H9 (cell line): ENCODE data around the gene PTDSS2. TPM values are rescaled to one million over a fixed set of nuclear protein-coding genes. Genes with fewer than 3 reads are reported as not detected.
A peak's percentile ranks its signal among the peaks of the same experiment; 100 is the strongest.

Experiments used
- DNase-seq: peaks from one replicate; pipeline ENCODE4 v3.0.0-alpha.2; 2017
- H2AFZ ChIP-seq: one replicate; pipeline ENCODE4 v1.6.1; 2013; ENCODE audit warnings: mild to moderate bottlenecking, low read length, control low read depth, moderate library complexity
- H2AK5ac ChIP-seq: 2 replicates; pipeline ENCODE4 v1.6.1; 2013; ENCODE audit warnings: low read length, control low read depth, mixed read lengths; ENCODE audit not compliant: insufficient read length
- H2BK120ac ChIP-seq: one replicate; pipeline ENCODE4 v1.6.1; 2013; ENCODE audit warnings: low read depth, mild to moderate bottlenecking, low read length, control low read depth, inconsistent platforms; ENCODE audit not compliant: poor library complexity, severe bottlenecking
- H2BK12ac ChIP-seq: 2 replicates; pipeline ENCODE4 v1.6.1; 2013; ENCODE audit warnings: low read length, control low read depth, mixed read lengths, low read depth; ENCODE audit not compliant: insufficient read length
- H2BK15ac ChIP-seq: 2 replicates; pipeline ENCODE4 v1.6.1; 2013; ENCODE audit warnings: low read depth, low read length, control low read depth
- H2BK20ac ChIP-seq: one replicate; pipeline ENCODE4 v1.6.1; 2013; ENCODE audit warnings: low read depth, mild to moderate bottlenecking, low read length, control low read depth, inconsistent platforms; ENCODE audit not compliant: poor library complexity, severe bottlenecking
- H2BK5ac ChIP-seq: 2 replicates; pipeline ENCODE4 v1.6.1; 2013; ENCODE audit warnings: low read length, control low read depth, mixed read lengths; ENCODE audit not compliant: insufficient read length
- H3K14ac ChIP-seq: 2 replicates; pipeline ENCODE4 v1.6.1; 2013; ENCODE audit warnings: low read length, control low read depth; ENCODE audit not compliant: insufficient read depth
- H3K18ac ChIP-seq: 2 replicates; pipeline ENCODE4 v1.6.1; 2013; ENCODE audit warnings: low read depth, mild to moderate bottlenecking, mixed read lengths, low read length, control low read depth; ENCODE audit not compliant: insufficient read length
- H3K23ac ChIP-seq: 2 replicates; pipeline ENCODE4 v1.6.1; 2013; ENCODE audit warnings: low read length, control low read depth, mixed read lengths, low read depth; ENCODE audit not compliant: insufficient read length
- H3K23me2 ChIP-seq: 2 replicates; pipeline ENCODE4 v1.6.1; 2013; ENCODE audit warnings: low read depth, mild to moderate bottlenecking, mixed read lengths, low read length, control low read depth; ENCODE audit not compliant: insufficient read length, poor library complexity, severe bottlenecking
- H3K27ac ChIP-seq: 2 replicates; pipeline ENCODE4 v1.5.1; 2013; ENCODE audit warnings: low read length, control low read depth, mixed read lengths, low read depth; ENCODE audit not compliant: insufficient read length
- H3K27me3 ChIP-seq: 2 replicates; pipeline ENCODE4 v1.6.1; 2013; ENCODE audit warnings: low read length, control low read depth, inconsistent platforms; ENCODE audit not compliant: insufficient read depth
- H3K4ac ChIP-seq: 2 replicates; pipeline ENCODE4 v1.6.1; 2013; ENCODE audit warnings: low read depth, mild to moderate bottlenecking, control low read depth, inconsistent platforms, low read length, moderate library complexity
- H3K4me1 ChIP-seq: 2 replicates; pipeline ENCODE4 v1.6.1; 2013; ENCODE audit warnings: low read length, control low read depth, inconsistent platforms; ENCODE audit not compliant: insufficient read depth
- H3K4me2 ChIP-seq: 2 replicates; pipeline ENCODE4 v1.6.1; 2013; ENCODE audit warnings: low read length, control low read depth, mixed read lengths; ENCODE audit not compliant: insufficient read length, insufficient read depth
- H3K56ac ChIP-seq: 2 replicates; pipeline ENCODE4 v1.6.1; 2013; ENCODE audit warnings: low read depth, mild to moderate bottlenecking, mixed read lengths, low read length, control low read depth; ENCODE audit not compliant: insufficient read length
- H3K79me1 ChIP-seq: 2 replicates; pipeline ENCODE4 v1.6.1; 2013; ENCODE audit warnings: low read depth, mild to moderate bottlenecking, moderate library complexity, low read length, control low read depth, inconsistent platforms; ENCODE audit not compliant: insufficient read depth, poor library complexity, severe bottlenecking
- H3K79me2 ChIP-seq: 2 replicates; pipeline ENCODE4 v1.6.1; 2013; ENCODE audit warnings: low read length, control low read depth, inconsistent platforms; ENCODE audit not compliant: insufficient read depth
- H3K9ac ChIP-seq: 2 replicates; pipeline ENCODE4 v1.6.1; 2013; ENCODE audit warnings: low read length, control low read depth, mixed read lengths; ENCODE audit not compliant: insufficient read length; ENCODE audit errors: extremely low read depth
- H3K9me3 ChIP-seq: one replicate; pipeline ENCODE4 v1.6.1; 2013; ENCODE audit warnings: low read depth, low read length, inconsistent platforms; ENCODE audit not compliant: control insufficient read depth
- H3T11ph ChIP-seq: one replicate; pipeline ENCODE4 v1.6.1; 2013; ENCODE audit warnings: mild to moderate bottlenecking, low read length, control low read depth, inconsistent platforms
- H4K20me1 ChIP-seq: one replicate; pipeline ENCODE4 v1.6.1; 2013; ENCODE audit not compliant: control insufficient read depth, insufficient read length, insufficient read depth
- H4K5ac ChIP-seq: 2 replicates; pipeline ENCODE4 v1.6.1; 2013; ENCODE audit warnings: low read depth, mild to moderate bottlenecking, mixed read lengths, low read length, control low read depth; ENCODE audit not compliant: insufficient read length
- H4K8ac ChIP-seq: replicated peaks from 2 replicates; pipeline ENCODE4 v1.6.1; 2013; ENCODE audit warnings: low read length, control low read depth, mixed read lengths, low read depth; ENCODE audit not compliant: insufficient read length
- H4K91ac ChIP-seq: 2 replicates; pipeline ENCODE4 v1.6.1; 2013; ENCODE audit warnings: low read depth, mild to moderate bottlenecking, moderate library complexity, mixed read lengths, low read length, control low read depth; ENCODE audit not compliant: insufficient read length
- H3K27ac Mint-ChIP-seq, 3 experiments: 2 replicates in 2 of 3; 3 replicates in 1 of 3; pipeline ENCODE4 v1.8.0; 2020 to 2021; ENCODE audit warnings: mixed read lengths in 3 of 3, mild to moderate bottlenecking in 1 of 3, moderate library complexity in 1 of 3
- H3K27me3 Mint-ChIP-seq: 2 replicates; pipeline ENCODE4 v1.8.0; 2021; ENCODE audit warnings: low read depth, mild to moderate bottlenecking, moderate library complexity, mixed read lengths
- H3K36me3 Mint-ChIP-seq, 3 experiments: 2 replicates in 2 of 3; 3 replicates in 1 of 3; pipeline ENCODE4 v1.8.0; 2020 to 2021; ENCODE audit warnings: low read depth in 3 of 3, mixed read lengths in 3 of 3; ENCODE audit not compliant: insufficient read depth in 1 of 3
- H3K4me1 Mint-ChIP-seq, 2 experiments: 2 replicates each; pipeline ENCODE4 v1.8.0; 2020; ENCODE audit warnings: mixed read lengths in 2 of 2
- H3K4me3 Mint-ChIP-seq, 2 experiments: 2 replicates in 1 of 2; 3 replicates in 1 of 2; pipeline ENCODE4 v1.8.0; 2020 to 2021; ENCODE audit warnings: mild to moderate bottlenecking in 2 of 2, mixed read lengths in 2 of 2, moderate library complexity in 1 of 2
- H3K9me3 Mint-ChIP-seq, 2 experiments: 2 replicates in 1 of 2; 3 replicates in 1 of 2; pipeline ENCODE4 v1.8.0; 2020; ENCODE audit warnings: mild to moderate bottlenecking in 2 of 2, mixed read lengths in 2 of 2, moderate library complexity in 1 of 2
- WGBS: extraction: QIAGEN DNeasy Blood & Tissue Kit; methylation state at CpG from one replicate; pipeline ENCODE4 v1.1.7; 2013; ENCODE audit warnings: missing lambda C conversion rate, low lambda C conversion rate, mixed read lengths; ENCODE audit not compliant: insufficient read length; ENCODE audit errors: extremely low coverage; 5-methylcytosine and 5-hydroxymethylcytosine counted together
- total RNA-seq: library from RNA; stranded (reverse); gene quantifications from 2 replicates; pipeline ENCODE4 v1.2.1, GENCODE V29; 2021
- TF ChIP-seq, protein P1 (sequence below): fragments of 200-600 bp; sonication (generic); conservative IDR thresholded peaks from 3 replicates; pipeline ENCODE4 v1.8.0; 2021; ENCODE audit warnings: antibody characterized with exemption, mild to moderate bottlenecking

The PTDSS2 gene
- total RNA-seq, 1 experiment from 2014 or later: 55.3 TPM

DNA sequence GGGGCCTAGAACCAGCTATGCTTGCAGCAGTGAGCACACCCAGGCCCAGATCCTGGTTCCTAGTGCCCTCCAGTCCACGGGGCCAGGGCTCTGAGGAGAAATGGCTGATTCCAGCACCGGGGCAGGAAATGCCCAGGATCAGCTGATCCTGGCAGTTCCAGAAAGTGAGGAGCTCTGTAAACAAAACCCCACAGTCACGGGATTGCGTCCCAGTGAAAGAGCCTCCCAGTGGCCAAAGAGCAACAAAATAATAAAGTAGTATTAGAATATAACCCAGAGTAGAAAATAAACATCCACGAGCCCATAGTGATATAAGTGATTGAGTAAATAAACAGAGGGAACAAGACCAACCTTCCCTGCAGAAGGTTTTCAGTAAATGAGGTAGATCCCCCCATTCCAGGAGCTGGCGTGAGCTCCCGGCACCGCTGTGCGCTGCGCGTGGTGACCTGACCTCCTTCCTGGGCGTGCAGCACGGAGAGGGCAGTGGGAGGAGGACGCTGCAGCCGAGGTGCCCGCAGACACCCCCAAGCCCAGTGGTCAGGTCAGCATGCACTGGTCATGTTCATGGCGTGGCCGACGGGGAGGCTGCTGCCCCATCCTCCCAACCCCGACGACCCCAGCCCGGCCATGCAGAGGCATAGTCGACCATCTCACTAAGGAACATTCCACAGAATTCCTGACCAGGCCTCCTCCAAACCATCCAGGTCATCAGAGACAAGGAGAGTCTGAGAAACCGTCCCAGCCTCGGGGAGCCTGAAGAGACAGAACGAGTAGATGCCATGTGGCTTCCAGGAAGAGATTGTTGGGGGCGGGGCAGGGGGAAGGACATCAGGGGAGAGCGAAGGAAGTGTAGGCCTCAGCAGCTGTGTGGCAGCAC lies 19.8 kb downstream of the PTDSS2 start:
- no peaks in the 10 kb centered on the region for H3K27me3 ChIP-seq
- H2BK15ac ChIP-seq: no peak overlapping the region
- H3K79me2 ChIP-seq: no peaks in the 10 kb centered on the region; the same call in 1 of the 2 replicates
- no peak overlapping the region for H4K91ac ChIP-seq
- no peak overlapping the region for H3K4me2 ChIP-seq
- peaks cover 2 to 18% (median 17%) of the 10 kb centered on the region in 3 experiments; a peak in 6 of 7 replicates for H3K36me3 Mint-ChIP-seq
- no peak overlapping the region for H2BK12ac ChIP-seq
- H3K18ac ChIP-seq: peak overlapping the region; percentile 61
- H3K27ac ChIP-seq: peak overlapping the region; percentile 27
- no peaks in the 10 kb centered on the region for H3K23me2 ChIP-seq
- no peaks in the 10 kb centered on the region for H3K79me1 ChIP-seq
- no peak overlapping the region for H3K9ac ChIP-seq
- H2BK20ac ChIP-seq: no peak overlapping the region
- H2BK120ac ChIP-seq: no peak overlapping the region
- H3K4me1 ChIP-seq: peaks cover 5% of the 10 kb centered on the region; the same call in 1 of the 2 replicates
- no peak overlapping the region for H4K8ac ChIP-seq
- H2AFZ ChIP-seq: no peak overlapping the region
- peak overlapping the region; percentile 38 to 94 (median 72); a peak in 5 of 7 replicates for H3K27ac Mint-ChIP-seq
- H3K4me1 Mint-ChIP-seq: peaks cover 23 to 35% of the 10 kb centered on the region in 2 experiments
- no peak overlapping the region for H3K23ac ChIP-seq
- no peak overlapping the region for H3K4ac ChIP-seq
- H2BK5ac ChIP-seq: no peak overlapping the region
- H3K4me3 Mint-ChIP-seq: no peak overlapping the region
- TF ChIP-seq, protein P1, sequence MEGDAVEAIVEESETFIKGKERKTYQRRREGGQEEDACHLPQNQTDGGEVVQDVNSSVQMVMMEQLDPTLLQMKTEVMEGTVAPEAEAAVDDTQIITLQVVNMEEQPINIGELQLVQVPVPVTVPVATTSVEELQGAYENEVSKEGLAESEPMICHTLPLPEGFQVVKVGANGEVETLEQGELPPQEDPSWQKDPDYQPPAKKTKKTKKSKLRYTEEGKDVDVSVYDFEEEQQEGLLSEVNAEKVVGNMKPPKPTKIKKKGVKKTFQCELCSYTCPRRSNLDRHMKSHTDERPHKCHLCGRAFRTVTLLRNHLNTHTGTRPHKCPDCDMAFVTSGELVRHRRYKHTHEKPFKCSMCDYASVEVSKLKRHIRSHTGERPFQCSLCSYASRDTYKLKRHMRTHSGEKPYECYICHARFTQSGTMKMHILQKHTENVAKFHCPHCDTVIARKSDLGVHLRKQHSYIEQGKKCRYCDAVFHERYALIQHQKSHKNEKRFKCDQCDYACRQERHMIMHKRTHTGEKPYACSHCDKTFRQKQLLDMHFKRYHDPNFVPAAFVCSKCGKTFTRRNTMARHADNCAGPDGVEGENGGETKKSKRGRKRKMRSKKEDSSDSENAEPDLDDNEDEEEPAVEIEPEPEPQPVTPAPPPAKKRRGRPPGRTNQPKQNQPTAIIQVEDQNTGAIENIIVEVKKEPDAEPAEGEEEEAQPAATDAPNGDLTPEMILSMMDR: no peak
- no peak overlapping the region for H3T11ph ChIP-seq
- no peaks in the 10 kb centered on the region for H4K20me1 ChIP-seq
- no peak overlapping the region for H4K5ac ChIP-seq
- H3K56ac ChIP-seq: no peak overlapping the region
- no peaks in the 10 kb centered on the region for H3K9me3 Mint-ChIP-seq
- H3K9me3 ChIP-seq: no peaks in the 10 kb centered on the region
- WGBS: no CpG with 5 or more reads among the region's 28 CpGs
- H2AK5ac ChIP-seq: no peak overlapping the region
- no peak for DNase-seq
- no peaks in the 10 kb centered on the region for H3K27me3 Mint-ChIP-seq
- peak overlapping the region; percentile 70 for H3K14ac ChIP-seq
